Measurements from ENCODE around the gene AIFM3. TPM values are rescaled to one million over a fixed set of nuclear protein-coding genes. Genes with fewer than 3 reads are reported as not detected.

The AIFM3 gene
- total RNA-seq, 1 donor from 2014 or later: 5.7 TPM

DNA sequence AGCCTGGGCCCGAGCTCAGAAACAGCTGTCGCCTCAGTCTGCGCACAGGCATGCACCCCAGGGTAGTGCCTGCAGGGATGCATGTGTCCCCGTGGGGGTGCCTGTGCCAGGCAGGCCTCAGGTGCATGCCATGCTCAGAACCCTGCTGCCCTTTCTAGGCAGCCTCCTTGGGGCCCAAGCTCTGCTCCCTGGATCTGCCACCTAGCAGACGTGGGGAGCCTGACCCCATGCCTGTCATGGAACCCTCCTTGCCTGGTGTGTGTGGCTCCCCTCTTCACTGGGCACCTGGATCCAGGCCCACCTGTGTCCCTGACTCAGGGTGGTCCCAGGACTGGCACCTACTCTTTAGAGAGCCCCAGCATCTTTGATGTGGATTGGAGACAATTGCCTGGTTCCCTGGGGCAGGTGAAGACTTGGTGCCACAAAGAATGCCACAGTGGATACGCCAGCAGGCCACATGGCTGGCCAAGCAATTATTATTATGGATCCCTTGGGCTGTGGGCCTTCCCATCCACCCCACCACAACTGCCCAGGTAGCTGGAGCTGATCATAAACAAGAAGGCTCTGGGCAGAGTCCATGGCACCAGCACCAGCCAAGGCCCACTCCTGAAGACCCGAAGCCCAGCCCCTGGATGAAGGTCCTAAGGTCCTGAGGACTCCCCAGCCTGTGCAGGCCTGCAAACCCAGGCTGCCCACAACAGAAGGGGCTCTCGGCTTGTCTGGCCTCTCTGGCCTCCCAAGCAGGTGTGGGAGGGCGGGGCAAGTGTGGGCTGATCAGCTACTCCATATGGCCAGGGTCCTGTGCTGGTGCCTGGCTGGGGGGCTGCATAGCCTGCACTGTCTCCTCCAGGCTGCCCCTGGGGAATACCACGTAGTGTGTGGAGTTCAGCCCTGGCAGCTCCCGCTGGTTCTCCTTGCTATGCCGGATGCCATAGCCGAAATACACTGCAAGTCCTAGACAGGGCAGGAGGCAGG, 61.5 kb downstream of the AIFM3 start:
- Histone ChIP-seq H3K4me1 (peaks cover 7% of the 10 kb centered on the region), H3K36me3 (no peaks in the 10 kb centered on the region), H3K4me3 (no peak overlapping the region), H3K27ac (no peak overlapping the region), H3K27me3 (peaks cover 26% of the 10 kb centered on the region), H3K9me3 (no peaks in the 10 kb centered on the region)
- ATAC-seq (no peak), DNase-seq (no peak)
- intact Hi-C loops (cut with DNase I): no loop called here
- no peak for TF ChIP-seq CTCF (IDR thresholded peaks at IDR 0.05)

DNA sequence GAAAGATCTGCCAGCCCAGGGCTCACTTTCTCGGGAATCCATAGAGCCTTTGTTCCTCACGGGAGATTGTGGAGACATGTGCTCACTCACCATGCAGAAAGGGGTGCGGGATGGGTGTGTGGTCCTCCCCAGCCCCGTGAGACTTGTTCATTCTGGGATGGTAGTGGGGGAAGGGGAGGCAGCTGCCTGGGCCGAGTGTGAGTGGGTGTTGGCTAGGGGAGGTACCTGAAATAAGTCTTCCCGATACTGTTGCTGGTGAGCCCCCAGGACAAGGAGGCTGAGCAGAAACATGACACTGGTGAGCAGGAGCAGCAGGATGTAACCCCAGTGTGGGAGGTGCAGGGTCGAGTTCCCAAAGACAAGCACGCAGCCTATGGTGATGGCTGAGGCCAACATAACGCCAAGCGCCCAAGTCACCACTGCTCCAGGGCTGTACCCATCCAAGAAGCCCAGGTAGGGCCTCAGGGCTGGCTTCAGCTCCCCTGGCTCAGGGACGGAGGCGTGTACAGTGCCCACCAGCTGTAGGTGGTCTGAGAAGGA, 62.5 kb downstream of the AIFM3 start:
- H3K36me3 ChIP-seq: no peaks in the 10 kb centered on the region
- no peak for ATAC-seq
- TF ChIP-seq CTCF (IDR thresholded peaks at IDR 0.05): no peak
- H3K9me3 ChIP-seq: no peaks in the 10 kb centered on the region
- intact Hi-C loops (cut with DNase I): no loop called here
- no peak overlapping the region for H3K4me3 ChIP-seq
- H3K4me1 ChIP-seq: peaks cover 7% of the 10 kb centered on the region
- H3K27ac ChIP-seq: no peak overlapping the region
- peaks cover 26% of the 10 kb centered on the region for H3K27me3 ChIP-seq
- DNase-seq: no peak

DNA sequence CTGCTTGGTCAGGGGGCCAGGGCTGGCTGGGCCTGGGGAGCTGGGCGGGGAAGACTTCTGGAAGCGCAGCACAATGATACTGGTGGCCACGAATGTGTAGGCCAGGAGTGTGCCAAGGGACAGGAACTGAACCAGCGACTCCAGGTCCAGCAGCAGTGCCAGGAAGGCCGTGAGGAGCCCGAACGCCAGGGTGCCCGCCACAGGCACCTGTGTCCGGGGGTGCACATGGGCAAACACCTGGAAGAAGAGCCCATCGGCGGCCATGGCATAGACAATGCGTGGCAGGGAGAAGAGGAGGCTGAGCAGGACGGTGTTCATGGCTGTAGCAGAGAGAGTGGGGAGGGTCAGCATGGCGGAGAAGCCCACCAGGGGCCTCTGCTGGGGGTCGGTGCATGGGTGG, 63.0 kb downstream of the AIFM3 start:
- no peaks in the 10 kb centered on the region for H3K9me3 ChIP-seq
- no peak for TF ChIP-seq CTCF (IDR thresholded peaks at IDR 0.05)
- DNase-seq: no peak
- peaks cover 26% of the 10 kb centered on the region for H3K27me3 ChIP-seq
- H3K36me3 ChIP-seq: no peaks in the 10 kb centered on the region
- H3K4me3 ChIP-seq: no peak overlapping the region
- peaks cover 7% of the 10 kb centered on the region for H3K4me1 ChIP-seq
- intact Hi-C loops (cut with DNase I): no loop called here
- ATAC-seq: no peak
- no peak overlapping the region for H3K27ac ChIP-seq

Other genes with a start within 250 kb of the AIFM3 start
- gene SERPIND1, start 193.1 kb upstream of the AIFM3 start, total RNA-seq: 0.58 TPM
- 113 TPM for gene PI4KA, start 108.4 kb upstream of the AIFM3 start, total RNA-seq
- 24.3 TPM for gene SNAP29, start 108.2 kb upstream of the AIFM3 start, total RNA-seq
- gene CRKL, start 49.8 kb upstream of the AIFM3 start, total RNA-seq: 60.8 TPM
- 56.7 TPM for gene LZTR1, start 15.0 kb downstream of the AIFM3 start, total RNA-seq
- gene THAP7, start 34.9 kb downstream of the AIFM3 start, total RNA-seq: 22.0 TPM
- gene P2RX6, start 47.9 kb downstream of the AIFM3 start, total RNA-seq: 2.2 TPM
- 1.5 TPM for gene SLC7A4, start 65.3 kb downstream of the AIFM3 start, total RNA-seq
- not detected for gene LRRC74B, start 78.7 kb downstream of the AIFM3 start, total RNA-seq